GM12878 (cell line): ENCODE results near the gene SNRPF. TPM values are rescaled to one million over a fixed set of nuclear protein-coding genes. Genes with fewer than 3 reads are reported as not detected.

Source experiments
- ATAC-seq: fragments of 200-7000 bp; cut with Tn5 transposase; 3 replicates; pipeline ENCODE4 v1.9.1; 2020; ENCODE audit warnings: mild to moderate bottlenecking, moderate library complexity
- BruUV-seq: library from RNA; stranded (reverse); fragments of 400-500 nt; replicated peaks from 2 replicates; lab custom pipeline; 2021; lab: Mats Ljungman, UMichigan
- CTCF ChIA-PET: fragments of 300-600 bp; sonication (Branson Sonifier 250); formaldehyde crosslinking; extraction: SDS; loops from one replicate; lab custom pipeline; 2021; ENCODE audit warnings: inconsistent platforms; lab: Yijun Ruan, JAX
- POLR2A ChIA-PET: fragments of 350-600 bp; formaldehyde crosslinking; extraction: SDS; loops from one replicate; lab custom pipeline; 2021; ENCODE audit warnings: inconsistent platforms; lab: Charles Lee
- RAD21 ChIA-PET: fragments of 300-600 bp; sonication (Branson Sonifier 250); formaldehyde crosslinking; loops from one replicate; lab custom pipeline; 2023; ENCODE audit warnings: antibody characterized with exemption; ENCODE audit not compliant: unreplicated experiment; lab: Charles Lee
- SMC1A ChIA-PET: fragments of 300-600 bp; sonication (Branson Sonifier 250); formaldehyde crosslinking; loops from one replicate; lab custom pipeline; 2023; ENCODE audit not compliant: unreplicated experiment, uncharacterized antibody; lab: Charles Lee
- DNase-seq: peaks from one replicate; pipeline ENCODE4 v3.0.0-alpha.2; 2011; ENCODE audit warnings: low read depth, low spot score
- FAIRE-seq: peaks from 3 replicates; lab custom pipeline; 2011; peaks lifted over from hg19 to GRCh38; lab: Jason Lieb, UNC
- H2AFZ ChIP-seq: 2 replicates; pipeline ENCODE4 v1.6.0; 2011; ENCODE audit warnings: low read depth, low read length, control low read depth; ENCODE audit not compliant: control insufficient read depth
- H3K27ac ChIP-seq: 2 replicates; pipeline ENCODE4 v1.5.1; 2011; ENCODE audit warnings: control low read depth; ENCODE audit not compliant: control insufficient read depth, insufficient read depth
- H3K27me3 ChIP-seq, 2 experiments: replicated peaks in 1 of 2; 2 replicates each; pipeline versions ENCODE4 v1.6.0 to v1.6.1; 2011; ENCODE audit warnings: low read length in 1 of 2; ENCODE audit not compliant: control insufficient read depth in 2 of 2, insufficient read depth in 2 of 2
- H3K36me3 ChIP-seq, 2 experiments: 2 replicates each; pipeline ENCODE4 v1.5.1; 2011; ENCODE audit warnings: low read length in 1 of 2; ENCODE audit not compliant: control insufficient read depth in 2 of 2, insufficient read depth in 2 of 2
- H3K4me1 ChIP-seq: 2 replicates; pipeline ENCODE4 v1.6.1; 2011; ENCODE audit warnings: mild to moderate bottlenecking, low read length, moderate library complexity, mixed read lengths; ENCODE audit not compliant: control insufficient read depth, insufficient read depth
- H3K4me2 ChIP-seq: 2 replicates; pipeline ENCODE4 v1.6.0; 2011; ENCODE audit warnings: control low read depth; ENCODE audit not compliant: control insufficient read depth, insufficient read depth
- H3K4me3 ChIP-seq: fragments of 200-600 bp; sonication (generic); 2 replicates; pipeline ENCODE4 v1.5.1; 2016
- H3K79me2 ChIP-seq: 2 replicates; pipeline ENCODE4 v1.6.0; 2011; ENCODE audit warnings: low read length; ENCODE audit not compliant: control insufficient read depth, insufficient read depth
- H3K9ac ChIP-seq: 2 replicates; pipeline ENCODE4 v1.8.0; 2011; ENCODE audit warnings: low read length, control low read depth, mixed read lengths; ENCODE audit not compliant: control insufficient read depth, insufficient read depth
- H3K9me3 ChIP-seq: replicated peaks from 3 replicates; pipeline ENCODE4 v1.5.1; 2011; ENCODE audit warnings: mild to moderate bottlenecking, low read length; ENCODE audit not compliant: control insufficient read depth, insufficient read depth
- H4K20me1 ChIP-seq: 2 replicates; pipeline ENCODE4 v1.6.0; 2011; ENCODE audit not compliant: control insufficient read depth, insufficient read depth
- ATF2 ChIP-seq: IDR thresholded peaks from 2 replicates; pipeline ENCODE4 v1.6.1; 2012; ENCODE audit warnings: low read length, inconsistent platforms
- CBX5 ChIP-seq: sonication (generic); IDR thresholded peaks from 2 replicates; pipeline ENCODE4 v1.6.1; 2016; ENCODE audit warnings: low read depth, moderate library complexity, mild to moderate bottlenecking, inconsistent platforms
- CHD1 ChIP-seq: IDR thresholded peaks from 2 replicates; pipeline ENCODE4 v1.6.1; 2012; ENCODE audit warnings: low read depth, low read length, improper control_type of control experiment
- CREM ChIP-seq: IDR thresholded peaks from 2 replicates; pipeline ENCODE4 v1.6.1; 2014; ENCODE audit warnings: antibody characterized with exemption, low read depth
- JUNB ChIP-seq: IDR thresholded peaks from 2 replicates; pipeline ENCODE4 v1.6.1; 2016; ENCODE audit warnings: antibody characterized with exemption, mild to moderate bottlenecking
- KLF5 ChIP-seq: fragments of 450-650 bp; IDR thresholded peaks from 2 replicates; pipeline ENCODE4 v1.6.1; 2014; ENCODE audit warnings: mild to moderate bottlenecking; ENCODE audit not compliant: partially characterized antibody
- MAX ChIP-seq: IDR thresholded peaks from 2 replicates; pipeline ENCODE4 v1.6.1; 2012; ENCODE audit warnings: low read depth, low read length, improper control_type of control experiment
- MYC ChIP-seq: IDR thresholded peaks from 2 replicates; pipeline ENCODE4 v1.6.1; 2011; ENCODE audit warnings: mild to moderate bottlenecking, low read length, moderate library complexity, inconsistent platforms; ENCODE audit not compliant: insufficient read depth, insufficient replicate concordance, insufficient read length, severe bottlenecking
- NFIC ChIP-seq: IDR thresholded peaks from 2 replicates; pipeline ENCODE4 v1.6.1; 2012; ENCODE audit warnings: low read depth, mild to moderate bottlenecking, inconsistent platforms, low read length, moderate library complexity
- POLR2A ChIP-seq: IDR thresholded peaks from 2 replicates; pipeline ENCODE4 v1.6.1; 2011; ENCODE audit warnings: low read depth, mild to moderate bottlenecking, low read length
- RUNX3 ChIP-seq: IDR thresholded peaks from 2 replicates; pipeline ENCODE4 v1.6.1; 2012; ENCODE audit warnings: low read length, inconsistent platforms
- ZNF274 ChIP-seq: IDR thresholded peaks from one replicate; pipeline ENCODE4 v1.8.0; 2011; ENCODE audit not compliant: insufficient read length, insufficient read depth
- WGBS: methylation state at CpG from one replicate; pipeline ENCODE4 v1.1.6; 2016; ENCODE audit warnings: low lambda C conversion rate; ENCODE audit not compliant: insufficient replicate concordance, insufficient coverage; ENCODE audit errors: missing lambda C conversion rate; 5-methylcytosine and 5-hydroxymethylcytosine counted together
- in situ Hi-C: fragments of 300-500 bp; cut with MboI; formaldehyde crosslinking; loops from 9 replicates; pipeline ENCODE4 v1.14.3; 2018; ENCODE audit warnings: mixed read lengths
- intact Hi-C: fragments of 100-400 bp; cut with micrococcal nuclease; formaldehyde crosslinking; loops from one replicate; pipeline ENCODE4 v1.14.2; 2022; ENCODE audit not compliant: unreplicated experiment
- polyA plus RNA-seq, 11 experiments: library from polyadenylated mRNA; depleted of rRNA in 4 of 11; unstranded in 6 of 11; stranded (reverse) in 5 of 11; fragments of >200 nt; fragmentation: Nextera tagmentation in 4 of 11; fragmentation: Illumina TruSeq in 1 of 11; extraction: Ambion mirVana in 4 of 11; extraction: Trizol in 1 of 11; gene quantifications; 1 replicate in 1 of 11; 2 replicates in 10 of 11; pipeline versions ENCODE4 v1.2.1 to v1.2.3, GENCODE V29; 2011 to 2016; ENCODE audit warnings: inconsistent platforms in 2 of 11, missing spikeins in 2 of 11, low read depth in 1 of 11
- total RNA-seq, 4 experiments: library from RNA; depleted of rRNA in 3 of 4; stranded (reverse); fragments of >200 nt in 3 of 4; fragmentation: Illumina TruSeq in 1 of 4; extraction: Trizol in 1 of 4; gene quantifications; 2 replicates each; pipeline versions ENCODE4 v1.2.1 to v1.2.3, GENCODE V29; 2013 to 2021

The SNRPF gene
- total and polyA plus RNA-seq, 10 of the 15 experiments (the other 5 are each of a cell fraction or from before 2014, with no cell fraction given) = 36.5 to 204 (median 77.9) TPM

- no peak overlapping the region for H3K27ac ChIP-seq
- DNase-seq (no peak), FAIRE-seq (no peak)
- H3K36me3 ChIP-seq = no peaks in the 10 kb centered on the region
- BruUV-seq = no TSS peak
- no peaks in the 10 kb centered on the region for H3K4me1 ChIP-seq
- RAD21 ChIA-PET = no interaction called here
- in situ Hi-C loops = no loop called here
- SMC1A ChIA-PET = no interaction called here
- no peaks in the 10 kb centered on the region for H4K20me1 ChIP-seq
- POLR2A ChIA-PET = no interaction called here
- CTCF ChIA-PET = interaction anchor here (0.7 kb wide), 1 partner anchor 66 kb away, joined by 3 read pairs; no protein-coding TSS in a partner anchor
- 0% methylated on average over 2 of the region's 2 CpGs for WGBS
- no peaks in the 10 kb centered on the region for H3K79me2 ChIP-seq
- no peak overlapping the region for H3K4me2 ChIP-seq
- H2AFZ ChIP-seq = no peak overlapping the region
- TF ChIP-seq RUNX3 (peak; percentile 31; the same call in 1 of the 2 replicates), NFIC (peak; percentile 82), ATF2 (peak; percentile 33; the same call in 1 of the 2 replicates), ZNF274 (no peak), JUNB (peak; percentile 88)
- TF ChIP-seq, all 136 proteins: peak for 4
- H3K27me3 ChIP-seq = peaks cover 0 to 3% of the 10 kb centered on the region in 2 experiments; a peak in 1 of 4 replicates
- H3K4me3 ChIP-seq = no peak overlapping the region
- no peak overlapping the region for H3K9ac ChIP-seq
- H3K9me3 ChIP-seq = no peaks in the 10 kb centered on the region
- intact Hi-C loops = no loop called here
- no peak for ATAC-seq
Observed at GRCh38 chr12:95830335-95831089, 28.2 kb upstream of the SNRPF start.

- FAIRE-seq (no peak), ATAC-seq (no peak), DNase-seq (no peak)
- in situ Hi-C loops (no loop called here), intact Hi-C loops (no loop called here)
- H4K20me1 ChIP-seq = no peaks in the 10 kb centered on the region
- no peak overlapping the region for H3K9ac ChIP-seq
- H3K9me3 ChIP-seq = no peaks in the 10 kb centered on the region
- ChIA-PET SMC1A (no interaction called here), POLR2A (no interaction called here), RAD21 (no interaction called here), CTCF (no interaction called here)
- H3K4me1 ChIP-seq = no peaks in the 10 kb centered on the region
- no peak overlapping the region for H3K27ac ChIP-seq
- H2AFZ ChIP-seq = no peak overlapping the region
- no peak overlapping the region for H3K4me3 ChIP-seq
- no peaks in the 10 kb centered on the region for H3K79me2 ChIP-seq
- peaks cover 0 to 3% of the 10 kb centered on the region in 2 experiments; a peak in 1 of 4 replicates for H3K27me3 ChIP-seq
- BruUV-seq = no TSS peak
- 96% methylated on average over 1 of the region's 1 CpG for WGBS
- no peak overlapping the region for H3K4me2 ChIP-seq
- TF ChIP-seq POLR2A (no peak), MYC (no peak), CREM (no peak), KLF5 (no peak), MAX (no peak), CBX5 (no peak), CHD1 (no peak)
- H3K36me3 ChIP-seq = no peaks in the 10 kb centered on the region
Observed at GRCh38 chr12:95834572-95834971, 24.2 kb upstream of the SNRPF start.
